Right lobe of liver (tissue), 4 donors: ENCODE measurements around the gene MIAT.

Source experiments
- POLR2A ChIP-seq: fragments of 450-650 bp; IDR thresholded peaks from one replicate; pipeline ENCODE4 v1.6.1; 2017; ENCODE audit warnings: antibody characterized with exemption, mild to moderate bottlenecking
- TF ChIP-seq, protein P1 (sequence below), 4 donors: fragments of 200-600 bp in 3 of 4; fragments of 450-650 bp in 1 of 4; IDR thresholded peaks; one replicate each; pipeline versions ENCODE4 v1.5.1 to v1.8.0; 2016 to 2022; ENCODE audit warnings: antibody characterized with exemption in 4 of 4, mild to moderate bottlenecking in 2 of 4
- donor health status: DM: no; HTN: no; CAD: no.
- donor health status: DM: no; HTN: no; CAD: no.
- donor health status: DM: no; HTN: yes; CAD: no.

GRCh38 chr22:26672590-26673468, 15.4 kb downstream of the MIAT start:
- TF ChIP-seq, protein P1, sequence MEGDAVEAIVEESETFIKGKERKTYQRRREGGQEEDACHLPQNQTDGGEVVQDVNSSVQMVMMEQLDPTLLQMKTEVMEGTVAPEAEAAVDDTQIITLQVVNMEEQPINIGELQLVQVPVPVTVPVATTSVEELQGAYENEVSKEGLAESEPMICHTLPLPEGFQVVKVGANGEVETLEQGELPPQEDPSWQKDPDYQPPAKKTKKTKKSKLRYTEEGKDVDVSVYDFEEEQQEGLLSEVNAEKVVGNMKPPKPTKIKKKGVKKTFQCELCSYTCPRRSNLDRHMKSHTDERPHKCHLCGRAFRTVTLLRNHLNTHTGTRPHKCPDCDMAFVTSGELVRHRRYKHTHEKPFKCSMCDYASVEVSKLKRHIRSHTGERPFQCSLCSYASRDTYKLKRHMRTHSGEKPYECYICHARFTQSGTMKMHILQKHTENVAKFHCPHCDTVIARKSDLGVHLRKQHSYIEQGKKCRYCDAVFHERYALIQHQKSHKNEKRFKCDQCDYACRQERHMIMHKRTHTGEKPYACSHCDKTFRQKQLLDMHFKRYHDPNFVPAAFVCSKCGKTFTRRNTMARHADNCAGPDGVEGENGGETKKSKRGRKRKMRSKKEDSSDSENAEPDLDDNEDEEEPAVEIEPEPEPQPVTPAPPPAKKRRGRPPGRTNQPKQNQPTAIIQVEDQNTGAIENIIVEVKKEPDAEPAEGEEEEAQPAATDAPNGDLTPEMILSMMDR (IDR thresholded peaks at IDR 0.05): peak; percentile 29 to 58 (median 55)
- TF ChIP-seq POLR2A: peak; percentile 64
